Fibroblast of the aortic adventitia (primary cell): Measurements from ENCODE around the gene ALG6. TPM values are rescaled to one million over a fixed set of nuclear protein-coding genes. Genes with fewer than 3 reads are reported as not detected.
"Not testable (repeated sequence)": the region's sequence is repeated elsewhere in the genome, so short reads cannot be mapped to it uniquely, and the experiment has no call there.

ENCODE experiments used
- DNase-seq: peaks from one replicate; pipeline ENCODE4 v3.0.0-alpha.2; 2010; ENCODE audit warnings: low read depth
- H3K4me3 ChIP-seq: 2 replicates; pipeline ENCODE4 v1.5.1; 2011; ENCODE audit warnings: low read depth, mild to moderate bottlenecking, control low read depth, low read length, moderate library complexity
- total RNA-seq: library from RNA; depleted of rRNA; stranded (reverse); fragments of >200 nt; gene quantifications from 2 replicates; pipeline ENCODE4 v1.2.3, GENCODE V29; 2012; ENCODE audit warnings: low replicate concordance
- TF ChIP-seq, protein P1 (sequence below): IDR thresholded peaks from 2 replicates; pipeline ENCODE4 v1.5.1; 2011; ENCODE audit warnings: mild to moderate bottlenecking, low read length, control low read depth, inconsistent platforms; ENCODE audit not compliant: insufficient read depth

Gene ALG6
- total RNA-seq, 1 donor = 15.5 TPM

DNA sequence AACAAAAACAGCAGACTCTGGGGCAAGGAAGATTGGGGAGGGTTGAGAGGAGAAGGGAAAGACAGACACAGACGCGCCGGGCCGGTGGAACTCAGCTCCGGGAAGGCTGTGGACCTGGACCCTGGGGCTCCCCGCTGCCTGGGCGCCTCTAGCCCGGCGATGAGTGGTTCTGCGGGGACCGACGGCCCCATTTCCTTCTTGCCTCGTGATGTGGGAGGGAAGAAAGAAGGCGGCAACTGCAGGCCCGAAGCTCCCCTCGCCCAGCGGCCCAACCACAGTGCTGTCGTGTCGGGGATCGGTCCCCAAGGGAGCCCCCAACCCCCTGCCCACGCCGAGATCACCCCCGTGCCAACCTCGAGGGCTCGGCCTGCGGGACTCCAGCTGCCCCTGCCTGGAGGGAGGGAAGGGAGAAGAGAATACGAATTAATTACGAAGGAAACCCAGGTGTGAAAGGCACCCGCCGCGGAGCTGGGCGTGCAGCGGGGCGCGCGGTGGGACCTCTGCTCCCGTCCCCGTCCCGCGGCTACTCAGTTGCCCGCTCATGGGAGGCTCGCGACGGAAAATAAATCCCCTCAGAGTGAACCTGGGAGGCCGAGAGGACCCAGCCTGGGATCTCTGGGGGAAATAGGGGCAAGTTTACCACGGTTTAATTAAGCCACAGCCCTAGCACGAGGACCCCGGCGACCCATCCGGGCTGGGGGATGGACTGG is 37.7 kb upstream of the ALG6 start:
- TF ChIP-seq, protein P1, sequence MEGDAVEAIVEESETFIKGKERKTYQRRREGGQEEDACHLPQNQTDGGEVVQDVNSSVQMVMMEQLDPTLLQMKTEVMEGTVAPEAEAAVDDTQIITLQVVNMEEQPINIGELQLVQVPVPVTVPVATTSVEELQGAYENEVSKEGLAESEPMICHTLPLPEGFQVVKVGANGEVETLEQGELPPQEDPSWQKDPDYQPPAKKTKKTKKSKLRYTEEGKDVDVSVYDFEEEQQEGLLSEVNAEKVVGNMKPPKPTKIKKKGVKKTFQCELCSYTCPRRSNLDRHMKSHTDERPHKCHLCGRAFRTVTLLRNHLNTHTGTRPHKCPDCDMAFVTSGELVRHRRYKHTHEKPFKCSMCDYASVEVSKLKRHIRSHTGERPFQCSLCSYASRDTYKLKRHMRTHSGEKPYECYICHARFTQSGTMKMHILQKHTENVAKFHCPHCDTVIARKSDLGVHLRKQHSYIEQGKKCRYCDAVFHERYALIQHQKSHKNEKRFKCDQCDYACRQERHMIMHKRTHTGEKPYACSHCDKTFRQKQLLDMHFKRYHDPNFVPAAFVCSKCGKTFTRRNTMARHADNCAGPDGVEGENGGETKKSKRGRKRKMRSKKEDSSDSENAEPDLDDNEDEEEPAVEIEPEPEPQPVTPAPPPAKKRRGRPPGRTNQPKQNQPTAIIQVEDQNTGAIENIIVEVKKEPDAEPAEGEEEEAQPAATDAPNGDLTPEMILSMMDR = no peak
- no peak overlapping the region for H3K4me3 ChIP-seq
- DNase-seq = no peak

DNA sequence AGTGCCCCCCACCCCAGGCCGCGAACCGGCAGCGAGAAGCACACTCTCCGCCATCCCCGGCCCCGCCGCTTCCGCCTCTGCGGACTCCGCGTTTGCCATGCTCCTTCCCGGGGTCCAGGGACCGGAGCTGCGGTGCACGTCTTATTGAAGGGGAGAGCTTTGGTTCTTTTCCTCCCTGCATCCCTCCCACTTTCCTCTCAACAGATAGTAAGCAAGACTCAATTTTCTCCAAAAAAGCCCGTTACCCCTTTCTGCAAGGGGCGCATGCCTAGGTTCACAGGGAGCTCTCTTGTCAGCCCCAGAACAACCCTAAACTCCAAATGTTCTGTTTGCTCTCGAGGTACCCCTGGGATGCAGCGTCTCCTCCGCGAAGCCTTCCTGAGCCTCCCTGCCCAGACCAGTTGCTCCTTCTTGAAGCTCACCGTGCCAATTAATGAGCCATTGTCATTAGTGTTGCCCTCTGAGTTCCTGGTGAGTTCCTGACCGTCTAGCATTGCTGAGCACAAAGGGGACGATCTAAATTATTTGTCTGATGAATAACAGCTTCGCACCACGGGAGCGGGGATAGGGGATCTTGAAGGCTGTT is 37.0 kb upstream of the ALG6 start:
- DNase-seq = no peak
- H3K4me3 ChIP-seq = no peak overlapping the region
- TF ChIP-seq, protein P1 = no peak

DNA sequence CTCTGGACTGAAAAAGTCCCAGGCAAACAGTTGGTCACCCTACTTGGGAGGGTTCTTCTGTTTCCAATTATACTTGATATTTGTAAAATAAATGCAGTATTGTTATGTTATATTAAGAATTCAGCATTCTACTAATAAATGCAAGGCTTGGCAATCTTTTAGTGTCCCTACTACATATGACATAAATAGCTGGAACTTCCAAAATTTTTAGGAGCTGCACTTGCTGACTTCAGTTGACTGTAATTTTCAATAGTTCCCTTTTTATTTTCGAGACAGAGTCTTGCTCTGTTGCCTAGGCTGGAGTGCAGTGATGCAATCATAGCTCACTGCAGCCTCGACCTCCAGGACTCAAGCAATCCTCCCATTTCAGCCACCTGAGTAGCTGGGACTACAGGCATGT is 25.0 kb upstream of the ALG6 start:
- no peak for DNase-seq
- TF ChIP-seq, protein P1 = no peak
- H3K4me3 ChIP-seq = no peak overlapping the region

DNA sequence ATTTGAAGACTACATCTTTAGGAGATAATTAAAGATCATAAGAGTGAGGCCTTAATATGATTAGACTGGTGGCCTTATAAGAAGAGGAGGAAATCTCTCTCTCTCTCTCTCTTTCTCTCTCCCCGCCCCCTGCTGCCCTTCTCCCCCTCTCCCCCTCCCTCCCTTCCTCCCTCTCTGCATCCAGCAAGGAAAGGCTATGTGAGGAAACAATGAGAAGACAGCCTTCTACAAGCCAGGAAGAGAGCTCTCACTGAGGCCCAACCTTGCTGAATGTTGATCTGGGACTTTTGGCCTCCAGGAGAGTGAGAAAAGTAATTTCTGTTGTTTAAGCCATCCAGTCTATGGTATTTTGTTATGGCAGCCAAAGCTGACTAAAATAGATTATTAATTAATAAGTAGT is 23.5 kb upstream of the ALG6 start:
- DNase-seq = no peak
- TF ChIP-seq, protein P1 = no peak
- H3K4me3 ChIP-seq = no peak overlapping the region

DNA sequence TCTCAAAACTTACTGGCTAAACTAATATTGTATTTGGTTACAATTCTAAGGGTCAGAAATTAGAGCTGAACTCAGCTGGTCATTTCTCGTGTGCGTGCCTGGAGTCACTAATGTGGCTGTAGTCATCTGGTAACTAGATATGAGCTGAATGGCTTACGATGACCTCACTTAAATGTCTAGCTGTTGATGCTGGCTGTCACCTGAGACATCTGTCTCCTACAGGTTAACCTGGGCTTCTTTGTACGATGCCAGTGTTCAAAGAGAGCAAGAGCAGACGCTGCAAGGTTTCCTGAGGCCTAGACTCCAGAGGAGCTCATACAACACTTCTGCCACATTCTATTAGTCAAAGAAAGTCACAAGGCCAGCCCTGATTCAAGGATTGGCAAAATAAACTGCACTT is 17.1 kb upstream of the ALG6 start:
- no peak for DNase-seq
- no peak overlapping the region for H3K4me3 ChIP-seq
- TF ChIP-seq, protein P1 = no peak

DNA sequence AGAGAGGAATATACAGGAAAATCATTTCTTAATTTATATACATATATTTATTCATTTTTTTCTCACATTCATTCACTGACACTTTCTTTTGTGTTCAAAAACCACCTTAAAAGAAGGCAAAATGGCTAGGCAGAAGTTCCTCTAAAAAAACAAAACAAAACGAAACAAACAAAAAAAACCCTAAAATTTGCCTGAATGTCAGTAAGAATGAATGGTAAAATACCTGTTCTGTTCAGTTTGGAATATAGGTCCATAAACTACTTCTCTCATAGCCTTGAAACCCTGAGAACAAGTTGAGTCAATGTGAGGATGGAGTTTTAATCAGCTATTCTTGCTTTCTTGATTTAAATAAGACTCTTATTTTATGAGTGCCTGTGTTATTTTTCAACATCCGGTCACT is 14.7 kb upstream of the ALG6 start:
- TF ChIP-seq, protein P1 = no peak
- DNase-seq = no peak

DNA sequence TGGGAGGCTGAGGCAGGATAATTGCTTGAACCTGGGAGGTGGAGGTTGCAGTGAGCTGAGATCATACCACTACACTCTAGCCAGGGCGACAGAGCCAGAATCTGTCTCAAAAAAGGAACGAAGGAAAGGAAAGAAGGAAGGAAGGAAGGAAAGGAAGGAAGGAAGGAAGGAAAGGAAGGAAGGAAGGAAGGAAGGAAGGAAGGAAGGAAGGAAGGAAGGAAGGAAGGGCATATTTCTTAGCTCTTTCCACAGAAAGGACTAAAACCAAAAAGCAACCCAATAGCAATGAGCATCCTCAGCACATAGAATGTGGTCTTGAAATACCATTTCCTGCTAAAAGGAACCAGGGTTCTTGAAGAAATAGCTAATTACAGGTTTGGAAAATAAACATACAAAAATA is 11.2 kb upstream of the ALG6 start:
- not testable (repeated sequence) for DNase-seq, H3K4me3 ChIP-seq

More for the DNA sequence above, 14.7 kb upstream of the ALG6 start:
- H3K4me3 ChIP-seq = no peak overlapping the region
